Mononuclear cell (primary cell): Measurements from ENCODE around the gene C11orf54. TPM values are rescaled to one million over a fixed set of nuclear protein-coding genes. Genes with fewer than 3 reads are reported as not detected.

Source experiments
- total RNA-seq: library from RNA; depleted of rRNA; stranded (reverse); fragments of >200 nt; gene quantifications from one replicate; pipeline ENCODE4 v1.2.3, GENCODE V29; 2012

The C11orf54 gene
- total RNA-seq, 1 donor = 9.8 TPM

Other genes starting within 250 kb of the C11orf54 start
- gene SMCO4, start 198.3 kb upstream of the C11orf54 start, total RNA-seq = 3.3 TPM
- 22.6 TPM for gene CEP295, start 80.0 kb upstream of the C11orf54 start, total RNA-seq
- 229 TPM for gene TAF1D, start 177 bp upstream of the C11orf54 start, total RNA-seq
- gene MED17, start 42.6 kb downstream of the C11orf54 start, total RNA-seq = 48.0 TPM
- gene VSTM5, start 108.9 kb downstream of the C11orf54 start, total RNA-seq = not detected